Activated T-cell treated with anti-CD3 and anti-CD28 coated beads for 48 hours (primary cell): ENCODE measurements around the gene EPM2AIP1.
"Not testable (repeated sequence)": the region's sequence is repeated elsewhere in the genome, so short reads cannot be mapped to it uniquely, and the experiment has no call there.

Experiments used
- DNase-seq: peaks from one replicate; pipeline ENCODE4 v3.0.0-alpha.2; 2020; ENCODE audit warnings: low read depth

The EPM2AIP1 gene

DNA sequence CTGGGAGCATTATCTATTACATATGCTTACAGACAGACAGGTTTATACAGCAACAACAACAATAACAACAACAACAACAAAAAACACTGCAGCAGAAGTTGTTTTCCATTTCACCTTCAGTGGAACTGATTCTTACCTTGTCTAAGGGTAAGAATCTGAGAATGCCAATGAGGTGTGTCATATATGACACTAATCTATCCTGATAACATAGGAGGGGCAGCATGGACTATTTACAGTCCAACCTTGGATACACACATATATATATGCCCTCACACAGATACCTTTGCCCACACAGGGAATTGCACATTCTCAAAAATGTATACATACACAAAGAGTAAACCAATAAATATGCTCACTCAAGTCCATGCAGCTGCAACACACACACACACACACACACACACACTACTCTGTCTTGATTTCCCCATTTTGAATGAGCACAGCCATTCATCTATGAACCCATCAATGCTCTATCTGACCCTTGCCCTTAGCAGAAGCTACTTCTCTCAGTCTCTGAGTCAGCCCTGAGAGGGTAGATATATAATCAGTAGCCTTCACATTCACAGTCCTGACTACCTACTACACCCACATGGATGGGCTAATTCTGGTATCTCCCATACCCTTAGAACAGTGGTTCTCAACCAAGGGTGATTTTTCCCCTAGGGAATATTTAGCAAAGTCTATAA is 38.3 kb downstream of the EPM2AIP1 start:
- no peak for DNase-seq

- DNase-seq: not testable (repeated sequence)
Observed at GRCh38 chr3:36947814-36948213, 45.1 kb downstream of the EPM2AIP1 start.

DNA sequence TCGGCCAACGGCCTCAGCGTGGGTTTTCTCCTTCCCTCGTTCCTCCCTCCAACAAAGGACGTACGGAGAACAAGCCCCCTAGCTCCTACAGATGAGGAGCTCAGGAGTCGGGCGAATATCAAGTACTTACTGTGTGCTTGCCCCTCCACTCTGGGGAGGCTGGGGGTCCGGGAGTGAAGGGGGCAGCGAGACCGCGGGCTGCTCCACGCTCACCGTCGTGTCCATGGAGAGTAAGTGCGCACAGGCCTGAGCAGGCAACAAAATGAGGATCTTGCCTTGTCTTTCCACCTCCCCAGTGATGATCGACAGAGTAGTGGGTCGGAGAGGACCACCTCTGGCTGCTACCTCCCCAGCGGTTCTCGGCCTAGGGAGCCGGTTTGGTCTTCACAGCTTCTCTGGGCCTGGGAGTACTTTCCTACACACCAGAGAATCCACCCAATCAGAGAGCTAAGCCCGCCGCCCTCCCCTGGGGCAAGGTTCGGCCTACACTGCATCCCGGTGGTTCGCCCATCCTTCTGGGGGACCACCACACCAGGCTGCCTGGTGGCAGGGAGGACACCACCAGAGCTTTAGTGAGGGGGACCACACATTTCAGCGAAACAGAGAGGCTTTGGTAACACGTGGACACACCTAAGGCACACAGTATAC is 47.5 kb downstream of the EPM2AIP1 start:
- DNase-seq: no peak

DNA sequence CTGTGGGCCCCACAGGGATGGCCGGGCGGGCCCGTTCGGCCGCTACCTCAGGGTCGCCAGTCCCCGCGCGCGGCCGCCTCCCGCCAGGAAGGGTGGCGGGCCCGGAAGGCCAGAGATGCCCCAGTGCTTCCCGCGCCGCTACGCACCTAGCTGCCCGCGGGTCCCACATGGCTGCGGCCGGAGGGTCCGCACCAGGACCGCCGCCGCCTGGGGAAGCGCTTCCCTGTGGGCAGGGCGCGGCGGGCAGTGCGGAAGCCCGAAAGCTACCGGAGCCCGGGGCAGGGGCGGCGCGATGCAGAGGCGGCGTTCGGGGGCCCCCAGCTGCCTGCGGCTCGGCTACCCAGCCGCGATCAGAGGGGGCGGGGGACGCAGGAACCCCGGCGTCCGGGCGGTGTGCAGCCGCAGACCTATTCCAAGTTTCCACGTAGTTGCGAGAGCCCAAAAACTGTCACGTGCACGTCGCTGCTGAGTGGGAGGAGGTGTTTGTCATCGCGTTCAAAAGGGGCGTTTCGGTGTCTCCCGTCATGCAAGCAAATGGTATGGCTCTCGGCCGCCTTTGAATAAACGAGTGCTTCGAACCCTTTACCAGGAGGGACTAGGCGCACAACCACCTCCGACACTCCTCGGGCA is 48.2 kb downstream of the EPM2AIP1 start, which contains the start of gene TRANK1:
TSS of gene TRANK1 (minus strand) at position 414 of the 630 bp plus-strand sequence. CDS start at position 169, 245 bp downstream.
- peak; percentile 73 for DNase-seq

DNA sequence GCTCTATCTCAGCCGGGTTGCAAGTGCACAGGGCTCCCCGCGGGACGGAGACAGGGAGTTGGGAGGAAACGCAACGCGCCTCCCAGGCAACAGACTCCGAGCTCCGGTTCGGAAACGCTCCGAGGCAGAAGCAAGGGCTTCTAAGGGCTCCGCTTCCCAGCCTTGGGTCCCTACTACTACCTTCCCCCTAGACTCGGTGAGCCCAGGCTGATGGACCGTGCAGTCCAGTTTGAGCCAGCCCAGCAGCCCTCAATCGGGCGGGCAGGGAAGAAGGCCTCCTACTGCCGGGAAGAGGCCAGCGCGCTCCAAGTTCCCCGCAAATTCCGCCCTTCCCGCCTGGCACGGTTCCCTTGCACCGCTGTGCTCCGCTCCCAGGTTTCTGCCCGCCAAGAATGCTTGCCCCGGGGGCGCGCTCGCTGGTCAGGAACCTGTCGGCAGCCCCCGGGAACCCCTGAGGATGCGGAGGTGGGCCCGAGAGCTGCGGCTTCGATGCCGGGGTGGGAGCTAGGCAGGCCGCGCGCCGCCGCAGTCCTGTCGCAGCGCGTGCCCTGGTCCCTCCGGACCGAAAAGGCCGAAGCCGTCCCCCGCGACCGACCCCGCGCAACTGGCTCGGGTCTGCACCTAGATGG is 48.8 kb downstream of the EPM2AIP1 start:
- DNase-seq: peak; percentile 35

DNA sequence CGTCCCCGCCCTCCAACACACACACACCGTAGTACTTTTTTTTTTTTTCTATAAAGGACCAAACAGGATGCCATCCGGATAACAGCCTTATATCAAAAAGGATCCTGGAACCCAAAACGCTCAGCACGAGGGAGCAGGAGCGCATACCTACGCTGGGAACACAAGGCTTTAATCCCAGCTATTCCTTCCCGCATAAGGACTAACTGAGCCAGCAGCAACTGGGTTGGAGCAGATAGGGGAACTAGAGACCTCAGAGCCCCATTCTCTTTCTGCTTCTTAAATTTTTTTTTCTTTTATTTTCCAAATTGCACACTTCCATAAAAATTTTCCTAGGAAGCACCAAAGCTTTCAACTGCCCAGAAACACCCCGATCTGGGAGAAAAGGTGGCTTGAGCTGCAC is 49.3 kb downstream of the EPM2AIP1 start:
- no peak for DNase-seq

GRCh38 chr3:36942638-36943248 is 50.2 kb downstream of the EPM2AIP1 start:
- no peak for DNase-seq

DNA sequence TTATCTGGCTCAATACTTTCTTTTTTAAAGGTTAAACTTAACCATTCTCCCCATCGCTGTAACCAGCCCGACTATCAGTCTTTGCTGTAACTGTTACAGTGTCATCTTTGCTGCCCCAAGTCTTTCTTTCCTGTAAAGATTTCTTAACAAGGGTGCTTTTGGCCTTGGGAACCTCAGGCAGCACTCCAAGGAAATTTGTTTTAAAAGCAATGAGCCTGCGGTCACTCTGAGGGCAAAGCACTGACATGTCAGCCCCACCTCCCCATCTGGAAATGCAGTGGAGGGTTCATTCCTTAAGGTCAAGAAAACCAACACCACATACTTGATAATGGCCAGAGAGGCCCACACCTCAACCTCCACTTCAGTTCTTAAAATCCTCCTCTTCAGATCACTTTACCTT is 51.3 kb downstream of the EPM2AIP1 start:
- no peak for DNase-seq

GRCh38 chr3:36941162-36941561 is 51.8 kb downstream of the EPM2AIP1 start:
- DNase-seq: no peak

DNA sequence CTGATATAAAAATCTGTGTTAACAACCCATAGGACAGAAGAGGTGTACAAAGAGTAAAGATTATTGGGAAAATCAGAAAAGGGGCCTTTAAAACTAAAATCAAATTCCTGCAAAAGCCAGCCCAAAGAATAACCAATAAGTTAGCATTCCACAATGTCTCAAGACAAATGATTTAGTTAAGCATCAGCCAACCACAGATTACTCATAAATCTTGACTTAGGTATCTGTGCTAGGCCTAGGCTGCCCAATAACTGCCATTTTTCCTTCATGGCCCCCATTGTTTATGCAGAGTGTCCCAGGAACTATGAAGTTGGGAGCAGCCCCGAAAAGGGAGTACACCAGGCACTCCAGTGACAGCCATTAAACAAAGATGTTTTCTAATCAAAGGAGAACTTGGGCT is 55.4 kb downstream of the EPM2AIP1 start:
- DNase-seq: no peak
